ENCODE measurements around the gene AKAP8L.

DNA sequence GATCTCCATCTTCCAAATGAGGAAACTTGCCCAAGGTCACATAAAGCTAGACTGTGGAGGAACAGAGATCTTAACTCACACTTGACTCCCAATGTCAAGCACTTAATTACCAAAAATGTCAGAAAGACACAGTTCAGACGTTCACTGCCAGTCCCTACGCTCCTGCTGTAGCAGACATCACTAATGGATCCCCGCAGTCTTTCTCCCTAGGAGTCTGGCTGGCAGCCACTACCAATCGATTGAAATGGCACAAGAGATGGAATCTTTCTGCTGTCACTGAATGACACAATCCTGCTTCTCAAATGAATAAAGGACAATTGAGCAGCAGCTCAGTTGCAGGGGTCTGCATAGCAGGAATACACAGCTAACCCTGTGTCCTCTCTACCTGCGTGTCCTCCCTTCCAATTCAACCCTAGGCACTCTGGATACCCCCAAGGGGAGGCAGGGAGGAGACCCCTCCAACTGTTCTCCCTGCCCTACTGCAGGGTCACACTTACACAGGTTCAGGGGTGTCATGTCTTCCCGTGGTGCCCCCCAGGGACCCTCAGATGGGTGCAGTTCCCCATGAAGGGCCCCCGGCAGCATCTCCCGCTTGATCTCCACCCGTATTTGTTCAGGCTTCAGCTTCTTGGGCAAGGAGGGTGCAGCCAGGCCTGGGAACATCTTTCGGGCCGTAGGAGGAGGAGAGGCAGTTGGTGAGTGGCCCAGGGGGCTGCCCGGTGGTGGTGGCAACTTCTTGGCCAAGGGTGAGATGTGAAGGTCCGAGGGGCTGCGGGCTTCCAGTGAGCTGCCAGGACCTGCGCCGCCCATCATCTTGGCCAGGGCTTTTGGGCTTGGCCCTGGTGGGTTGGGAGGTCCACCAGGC lies 7.9 kb upstream of the AKAP8L start:
- TF ChIP-seq, protein P1, sequence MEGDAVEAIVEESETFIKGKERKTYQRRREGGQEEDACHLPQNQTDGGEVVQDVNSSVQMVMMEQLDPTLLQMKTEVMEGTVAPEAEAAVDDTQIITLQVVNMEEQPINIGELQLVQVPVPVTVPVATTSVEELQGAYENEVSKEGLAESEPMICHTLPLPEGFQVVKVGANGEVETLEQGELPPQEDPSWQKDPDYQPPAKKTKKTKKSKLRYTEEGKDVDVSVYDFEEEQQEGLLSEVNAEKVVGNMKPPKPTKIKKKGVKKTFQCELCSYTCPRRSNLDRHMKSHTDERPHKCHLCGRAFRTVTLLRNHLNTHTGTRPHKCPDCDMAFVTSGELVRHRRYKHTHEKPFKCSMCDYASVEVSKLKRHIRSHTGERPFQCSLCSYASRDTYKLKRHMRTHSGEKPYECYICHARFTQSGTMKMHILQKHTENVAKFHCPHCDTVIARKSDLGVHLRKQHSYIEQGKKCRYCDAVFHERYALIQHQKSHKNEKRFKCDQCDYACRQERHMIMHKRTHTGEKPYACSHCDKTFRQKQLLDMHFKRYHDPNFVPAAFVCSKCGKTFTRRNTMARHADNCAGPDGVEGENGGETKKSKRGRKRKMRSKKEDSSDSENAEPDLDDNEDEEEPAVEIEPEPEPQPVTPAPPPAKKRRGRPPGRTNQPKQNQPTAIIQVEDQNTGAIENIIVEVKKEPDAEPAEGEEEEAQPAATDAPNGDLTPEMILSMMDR (IDR thresholded peaks at IDR 0.05) = no peak
- no peak for TF ChIP-seq POLR2A (IDR thresholded peaks at IDR 0.05)

Data from Peyer's patch (tissue), 4 donors.